HG03196 (cell line): ENCODE measurements around the gene RASAL2.
A peak's percentile ranks its signal among the peaks of the same experiment; 100 is the strongest.
"Not testable (repeated sequence)": the region's sequence is repeated elsewhere in the genome, so short reads cannot be mapped to it uniquely, and the experiment has no call there.

Experiments
- ATAC-seq: cut with Tn5 transposase; IDR thresholded peaks from one replicate; pipeline ENCODE4 v1.9.1; 2021; ENCODE audit not compliant: unreplicated experiment

The RASAL2 gene

GRCh38 chr1:178275049-178275448, 181.1 kb downstream of the RASAL2 start:
- ATAC-seq: no peak

GRCh38 chr1:178275553-178275952, 181.6 kb downstream of the RASAL2 start:
- ATAC-seq: no peak

DNA sequence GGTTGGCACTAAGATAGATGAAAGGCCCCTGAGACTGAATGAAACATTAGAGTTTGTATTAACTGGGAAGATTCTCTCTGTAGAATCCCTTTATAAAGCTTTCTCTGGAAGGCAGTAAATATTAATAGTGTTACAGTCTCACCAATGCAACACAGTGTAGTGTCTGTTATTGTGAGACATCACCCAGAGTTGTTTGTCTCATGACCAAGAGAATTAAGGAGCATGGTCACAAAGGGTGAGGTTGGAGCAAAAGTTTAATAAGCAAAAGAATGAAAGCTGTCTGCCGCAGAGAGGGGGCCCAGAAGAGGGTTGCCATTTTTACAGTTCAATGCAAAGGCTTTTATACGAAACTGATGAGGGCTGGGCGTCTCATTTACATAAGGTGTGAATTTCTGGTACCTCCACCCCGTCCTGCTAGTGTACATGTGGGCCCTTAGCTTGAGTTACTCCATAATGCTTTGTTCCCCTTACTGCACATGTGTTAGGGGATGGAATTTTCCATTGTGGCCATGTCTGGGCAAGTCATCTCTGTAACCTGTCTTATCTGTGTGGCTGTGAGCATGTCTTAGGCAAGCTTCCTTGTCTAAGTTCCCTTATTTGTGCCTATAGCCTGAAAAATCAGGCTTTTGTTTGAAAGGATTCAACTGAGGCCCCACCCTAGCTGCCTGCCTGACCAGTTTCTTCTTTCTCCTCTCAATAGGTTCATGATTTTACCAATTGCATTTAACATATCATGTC, 184.1 kb downstream of the RASAL2 start:
- no peak for ATAC-seq

GRCh38 chr1:178278916-178279686, 185.2 kb downstream of the RASAL2 start:
- ATAC-seq: no peak

DNA sequence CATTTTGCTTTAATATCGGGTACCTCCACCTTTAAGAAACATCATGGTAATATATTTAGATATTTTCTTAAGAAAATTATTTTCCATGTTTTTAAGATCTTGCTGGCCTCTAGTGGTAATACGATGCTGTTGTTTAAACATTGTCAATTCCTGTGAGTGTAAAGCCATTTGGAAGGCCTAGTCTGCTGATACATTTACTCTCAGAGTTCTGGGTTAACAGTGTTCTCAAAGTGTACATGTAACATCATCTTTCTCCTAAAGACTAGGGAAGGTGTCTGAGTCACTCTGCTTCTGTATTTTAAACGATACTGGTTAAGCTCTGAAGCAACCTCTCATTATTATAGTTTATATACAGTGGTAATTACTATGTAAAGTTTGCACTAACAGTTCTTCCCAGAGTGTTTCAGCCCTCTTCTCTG, 189.1 kb downstream of the RASAL2 start:
- ATAC-seq: no peak

- ATAC-seq: no peak
Measured at GRCh38 chr1:178283409-178283808, 189.5 kb downstream of the RASAL2 start.

DNA sequence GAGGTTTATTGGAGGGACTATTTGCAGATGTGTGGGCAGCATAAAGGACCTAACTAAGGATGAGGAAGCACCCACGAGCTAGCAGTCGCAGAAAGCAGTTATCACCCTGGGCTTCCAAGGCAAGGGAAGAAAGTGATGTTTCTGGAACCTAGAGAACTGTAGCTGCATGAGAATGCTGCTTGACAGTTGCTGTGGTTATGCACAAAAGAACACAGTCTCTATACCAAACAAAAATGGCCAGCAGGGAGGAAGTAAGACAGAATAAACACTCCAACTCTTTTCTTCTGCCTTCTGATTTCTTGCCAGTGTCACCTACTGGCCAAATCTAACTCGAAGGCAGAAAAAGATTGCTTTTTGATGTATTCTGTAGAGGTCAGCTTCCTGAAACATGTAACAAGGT, 190.2 kb downstream of the RASAL2 start:
- no peak for ATAC-seq

GRCh38 chr1:178291166-178291565, 197.3 kb downstream of the RASAL2 start:
- ATAC-seq: no peak

DNA sequence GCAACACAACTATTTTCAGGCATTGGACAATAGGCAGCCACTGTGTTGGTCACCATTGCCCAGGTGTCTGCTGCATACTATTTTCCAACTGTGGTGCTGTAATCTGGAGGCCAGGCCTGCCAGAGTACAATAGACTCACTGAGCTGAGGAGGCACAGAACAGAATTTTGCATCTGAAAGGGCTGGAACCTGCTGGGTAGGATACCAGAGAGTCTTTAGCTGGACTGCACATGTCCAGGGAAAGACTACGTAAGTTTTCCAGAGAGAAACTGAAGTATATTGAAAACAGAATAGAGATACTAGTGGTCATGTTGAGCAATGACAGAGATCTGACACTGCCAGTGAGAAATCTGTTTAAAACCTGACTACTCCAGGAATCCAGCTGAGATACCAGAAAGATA, 200.8 kb downstream of the RASAL2 start:
- no peak for ATAC-seq

- no peak for ATAC-seq
Measured at GRCh38 chr1:178300352-178300699, 206.4 kb downstream of the RASAL2 start.

GRCh38 chr1:178301141-178301540, 207.2 kb downstream of the RASAL2 start:
- ATAC-seq: no peak

GRCh38 chr1:178307264-178307663, 213.4 kb downstream of the RASAL2 start:
- no peak for ATAC-seq

DNA sequence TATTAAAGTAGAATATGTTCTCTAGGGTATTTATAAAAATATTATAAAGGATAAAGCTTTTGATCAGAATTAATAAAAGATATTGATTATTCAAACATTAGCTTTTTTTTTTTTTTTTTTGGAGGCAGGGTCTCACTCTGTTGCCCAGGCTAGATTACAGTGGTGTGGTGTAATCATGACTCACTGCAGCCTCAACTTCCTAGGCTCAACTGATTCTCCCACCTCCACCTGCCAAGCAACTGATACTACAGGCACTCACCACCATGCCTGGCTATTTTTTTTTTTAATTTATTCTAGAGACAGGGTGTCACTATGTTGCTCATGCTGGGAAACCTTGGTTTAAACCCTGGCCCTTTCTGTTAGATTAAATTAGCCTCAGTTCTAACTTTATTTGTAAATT, 214.5 kb downstream of the RASAL2 start:
- ATAC-seq: no peak

- peak; percentile 55 for ATAC-seq
Measured at GRCh38 chr1:178310685-178311105, 216.8 kb downstream of the RASAL2 start.

DNA sequence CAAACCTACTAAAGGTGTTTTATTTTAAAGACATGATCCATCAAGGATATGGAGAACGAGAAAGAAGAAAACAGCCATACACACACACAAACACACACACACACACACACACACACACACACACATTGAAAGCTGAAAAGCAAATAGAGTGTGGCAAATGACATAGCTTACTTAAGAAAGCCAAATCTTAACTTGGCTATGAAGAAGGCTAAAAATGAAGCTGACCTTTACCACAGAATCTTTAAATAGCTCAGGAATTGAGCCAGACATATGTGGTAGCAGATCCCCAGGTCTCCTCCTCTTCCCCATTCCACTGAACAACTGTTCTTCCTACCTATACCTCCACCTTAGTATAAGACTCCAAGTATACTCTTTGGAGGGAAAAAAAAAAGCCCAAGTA, 217.3 kb downstream of the RASAL2 start:
- ATAC-seq: no peak

- ATAC-seq: not testable (repeated sequence)
Measured at GRCh38 chr1:178320280-178320982, 226.5 kb downstream of the RASAL2 start.

- no peak for ATAC-seq
Measured at GRCh38 chr1:178323067-178323466, 229.2 kb downstream of the RASAL2 start.

- no peak for ATAC-seq
Measured at GRCh38 chr1:178324003-178324402, 230.1 kb downstream of the RASAL2 start.

GRCh38 chr1:178328728-178329127, 234.8 kb downstream of the RASAL2 start:
- ATAC-seq: no peak

DNA sequence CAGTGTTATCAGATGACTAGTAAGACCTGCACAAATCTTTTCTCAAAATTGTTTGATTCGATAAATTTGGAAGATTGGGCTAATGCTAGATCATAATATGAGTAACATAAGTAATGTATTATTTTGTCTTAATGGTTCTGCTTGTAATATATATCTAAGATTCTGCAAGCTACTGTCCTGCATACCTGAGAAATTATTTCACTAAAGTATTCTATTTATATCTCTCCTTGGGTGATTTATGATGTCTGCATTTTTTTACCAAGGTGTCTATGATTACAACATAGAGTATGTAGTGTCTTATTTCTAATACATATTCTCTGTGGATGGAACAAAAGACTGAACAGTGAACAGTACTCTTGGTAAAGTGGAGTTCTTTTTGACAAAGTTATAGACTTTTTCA, 236.2 kb downstream of the RASAL2 start:
- ATAC-seq: no peak

DNA sequence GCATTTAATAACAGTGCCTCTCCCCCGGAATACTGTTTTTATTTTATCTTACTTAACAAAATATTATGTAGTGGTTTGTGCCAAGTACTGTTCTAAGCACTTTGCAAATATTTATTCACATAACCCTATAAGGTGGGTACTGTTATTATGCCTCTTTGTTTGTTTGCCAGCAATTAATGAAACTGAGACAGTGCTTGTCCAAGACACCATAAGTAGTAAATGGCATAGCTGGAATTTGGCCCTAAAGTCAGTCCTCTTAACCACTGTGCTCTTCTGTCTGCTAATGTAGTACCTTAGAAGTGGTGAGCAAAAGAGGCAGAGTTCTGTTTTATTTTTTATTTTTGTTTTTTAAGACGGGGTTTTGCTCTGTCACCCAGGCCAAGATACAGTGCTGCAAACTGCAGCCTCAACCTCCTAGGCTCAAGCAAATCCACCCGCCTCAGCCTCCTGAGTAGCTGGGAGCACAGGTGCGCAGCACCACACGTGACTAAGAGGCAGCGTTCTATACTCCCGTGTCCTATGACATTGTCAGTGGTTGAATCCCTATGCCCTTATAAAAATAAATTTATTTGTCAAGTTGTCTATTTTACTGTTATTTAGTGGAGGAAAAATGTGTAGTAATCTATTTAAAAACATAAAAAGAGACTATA, 237.1 kb downstream of the RASAL2 start:
- ATAC-seq: no peak
